Tongue (tissue), 3 donors: ENCODE data around the gene PSIP1. TPM values are rescaled to one million over a fixed set of nuclear protein-coding genes. Genes with fewer than 3 reads are reported as not detected.
A peak's percentile ranks its signal among the peaks of the same experiment; 100 is the strongest.
"Not testable (repeated sequence)": the region's sequence is repeated elsewhere in the genome, so short reads cannot be mapped to it uniquely, and the experiment has no call there.

Experiments used
- DNase-seq: peaks from one replicate; pipeline ENCODE4 v3.0.0-alpha.2; 2015
- small RNA-seq: library from RNA; depleted of rRNA; stranded (forward); fragments of <200 nt; gene quantifications from one replicate; pipeline ENCODE3, GENCODE V24; 2014; ENCODE audit warnings: low replicate concordance
- total RNA-seq: library from RNA; depleted of rRNA; stranded (reverse); fragments of >200 nt; gene quantifications from one replicate; pipeline ENCODE4 v1.2.3, GENCODE V29; 2014

PSIP1 gene
- total RNA-seq, 1 donor from 2014 or later = 56.1 TPM

- DNase-seq = peak; percentile 8
Measured at GRCh38 chr9:15430920-15431844, 79.6 kb downstream of the PSIP1 start.

- not testable (repeated sequence) for DNase-seq
Measured at GRCh38 chr9:15427702-15428101, 83.1 kb downstream of the PSIP1 start.

- no peak for DNase-seq
Measured at GRCh38 chr9:15426019-15426418, 84.8 kb downstream of the PSIP1 start.

GRCh38 chr9:15423231-15423985 is 87.4 kb downstream of the PSIP1 start:
- DNase-seq = peak; percentile 38

- DNase-seq = peak; percentile 98
Measured at GRCh38 chr9:15422372-15423230, 88.2 kb downstream of the PSIP1 start, which contains the start of gene SNAPC3. SNAPC3 (plus strand) TSS chr9:15422876; CDS start chr9:15422880, 4 bp downstream.

GRCh38 chr9:15421990-15422371 is 88.8 kb downstream of the PSIP1 start:
- DNase-seq = no peak

- DNase-seq = no peak
Measured at GRCh38 chr9:15421532-15421931, 89.2 kb downstream of the PSIP1 start.

GRCh38 chr9:15420796-15421195 is 90.0 kb downstream of the PSIP1 start:
- DNase-seq = no peak

GRCh38 chr9:15417626-15418025 is 93.1 kb downstream of the PSIP1 start:
- DNase-seq = no peak

- DNase-seq = peak; percentile 13
Measured at GRCh38 chr9:15416880-15417279, 93.9 kb downstream of the PSIP1 start.

Small RNA genes lying within 50 kb of the gene (small RNA-seq; reads per million reads assigned to genes)
- not detected for gene AL513423.1
- gene RN7SL98P = not detected
- gene RNU6-246P = not detected
- not detected for gene RNU6-319P

Other genes starting within 250 kb of the PSIP1 start
- gene TTC39B, start 203.8 kb downstream of the PSIP1 start, total RNA-seq = 6.7 TPM
- gene SNAPC3, start 88.1 kb downstream of the PSIP1 start, total RNA-seq = 50.7 TPM
- gene CCDC171, start 42.1 kb upstream of the PSIP1 start, total RNA-seq = 8.7 TPM